Heart left ventricle (tissue), 13 donors: ENCODE data around the gene EVA1A.

Source experiments
- POLR2A ChIP-seq, 2 donors: fragments of 450-650 bp; IDR thresholded peaks; one replicate each; pipeline ENCODE4 v1.6.1; 2017; ENCODE audit warnings: antibody characterized with exemption in 2 of 2, mild to moderate bottlenecking in 2 of 2, moderate library complexity in 2 of 2
- TF ChIP-seq, protein P1 (sequence below), 12 donors: fragments of 200-600 bp; sonication (generic) in 4 of 12; IDR thresholded peaks; one replicate each; pipeline versions ENCODE4 v1.5.0 to v1.8.0; 2018 to 2022; ENCODE audit warnings: antibody characterized with exemption in 12 of 12, mild to moderate bottlenecking in 5 of 12
- donor health status: ischemic (EF 13 %, LVEDD 7.1; RV severe dilation, severe dysfunction).
- donor health status: DM: no; HTN: yes; CAD: no.
- donor health status: DM: no; HTN: no; CAD: no.
- donor health status: ischemic (EF 25% LVEDD 6.9; RV normal size, moderate dysfunction).
- donor health status: ischemic (EF 25% LVEDD 5.7; RV mildly dilated, moderate dysfunction).
- donor health status: ischemic (EF 35%, LVEDD 5.7; RV mildly dilated, moderate dysfunction).
- donor health status: nonischemic (EF 11% LVEDD 7.7; RV severe dilation, severe dysfunction).
- donor health status: DM: yes; HTN: yes; CAD: no.
- donor health status: PGD.
- donor health status: ischemic (EF 29% LVEDD 5.4; RV normal size, mild dysfunction).
- donor health status: nonischemic (EF 23%, LVEDD 6.1; RV moderate dilation, normal function).

DNA sequence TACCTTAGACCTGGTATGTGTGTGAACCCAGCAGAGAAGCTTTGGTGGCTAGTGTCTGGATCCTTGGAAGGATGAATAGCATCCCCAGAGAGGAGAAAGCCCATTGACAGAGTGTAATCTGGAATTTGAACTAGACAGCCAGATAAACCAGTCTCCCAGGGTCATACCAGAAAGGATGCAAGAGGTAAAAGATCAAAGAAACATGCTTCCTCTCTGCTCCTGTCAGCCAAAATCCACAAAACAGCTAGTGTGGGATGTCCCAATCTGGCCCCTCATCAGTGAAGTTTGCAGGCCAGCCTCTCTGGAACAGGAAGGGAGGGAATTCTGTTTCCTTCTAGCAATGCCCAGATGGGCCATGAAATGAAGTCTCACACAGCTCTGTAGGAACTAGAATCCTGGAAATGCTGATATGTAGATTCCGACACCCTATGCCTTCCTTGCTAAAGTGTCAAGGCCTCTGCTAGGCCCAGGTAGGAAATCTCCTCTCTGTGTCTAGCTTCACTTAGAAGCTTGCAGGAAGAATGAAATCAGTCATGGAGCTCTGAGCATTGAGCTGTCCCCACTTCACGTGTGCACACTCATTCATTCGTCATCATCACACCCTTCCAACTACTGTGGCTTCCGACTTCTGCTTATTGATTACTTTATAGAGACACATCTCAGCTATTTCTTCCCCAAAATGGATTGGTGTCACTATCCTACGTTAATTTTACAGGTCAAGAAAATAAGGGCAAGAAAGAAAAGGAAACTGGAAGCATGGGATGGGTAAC, 38.0 kb downstream of the EVA1A start:
- TF ChIP-seq, protein P1, sequence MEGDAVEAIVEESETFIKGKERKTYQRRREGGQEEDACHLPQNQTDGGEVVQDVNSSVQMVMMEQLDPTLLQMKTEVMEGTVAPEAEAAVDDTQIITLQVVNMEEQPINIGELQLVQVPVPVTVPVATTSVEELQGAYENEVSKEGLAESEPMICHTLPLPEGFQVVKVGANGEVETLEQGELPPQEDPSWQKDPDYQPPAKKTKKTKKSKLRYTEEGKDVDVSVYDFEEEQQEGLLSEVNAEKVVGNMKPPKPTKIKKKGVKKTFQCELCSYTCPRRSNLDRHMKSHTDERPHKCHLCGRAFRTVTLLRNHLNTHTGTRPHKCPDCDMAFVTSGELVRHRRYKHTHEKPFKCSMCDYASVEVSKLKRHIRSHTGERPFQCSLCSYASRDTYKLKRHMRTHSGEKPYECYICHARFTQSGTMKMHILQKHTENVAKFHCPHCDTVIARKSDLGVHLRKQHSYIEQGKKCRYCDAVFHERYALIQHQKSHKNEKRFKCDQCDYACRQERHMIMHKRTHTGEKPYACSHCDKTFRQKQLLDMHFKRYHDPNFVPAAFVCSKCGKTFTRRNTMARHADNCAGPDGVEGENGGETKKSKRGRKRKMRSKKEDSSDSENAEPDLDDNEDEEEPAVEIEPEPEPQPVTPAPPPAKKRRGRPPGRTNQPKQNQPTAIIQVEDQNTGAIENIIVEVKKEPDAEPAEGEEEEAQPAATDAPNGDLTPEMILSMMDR (IDR thresholded peaks at IDR 0.05), result no peak
- TF ChIP-seq POLR2A (IDR thresholded peaks at IDR 0.05), result no peak
